ENCODE data around the gene CLEC7A. TPM values are rescaled to one million over a fixed set of nuclear protein-coding genes. Genes with fewer than 3 reads are reported as not detected.

The CLEC7A gene
- total RNA-seq, 2 experiments from 2014 or later = not detected

DNA sequence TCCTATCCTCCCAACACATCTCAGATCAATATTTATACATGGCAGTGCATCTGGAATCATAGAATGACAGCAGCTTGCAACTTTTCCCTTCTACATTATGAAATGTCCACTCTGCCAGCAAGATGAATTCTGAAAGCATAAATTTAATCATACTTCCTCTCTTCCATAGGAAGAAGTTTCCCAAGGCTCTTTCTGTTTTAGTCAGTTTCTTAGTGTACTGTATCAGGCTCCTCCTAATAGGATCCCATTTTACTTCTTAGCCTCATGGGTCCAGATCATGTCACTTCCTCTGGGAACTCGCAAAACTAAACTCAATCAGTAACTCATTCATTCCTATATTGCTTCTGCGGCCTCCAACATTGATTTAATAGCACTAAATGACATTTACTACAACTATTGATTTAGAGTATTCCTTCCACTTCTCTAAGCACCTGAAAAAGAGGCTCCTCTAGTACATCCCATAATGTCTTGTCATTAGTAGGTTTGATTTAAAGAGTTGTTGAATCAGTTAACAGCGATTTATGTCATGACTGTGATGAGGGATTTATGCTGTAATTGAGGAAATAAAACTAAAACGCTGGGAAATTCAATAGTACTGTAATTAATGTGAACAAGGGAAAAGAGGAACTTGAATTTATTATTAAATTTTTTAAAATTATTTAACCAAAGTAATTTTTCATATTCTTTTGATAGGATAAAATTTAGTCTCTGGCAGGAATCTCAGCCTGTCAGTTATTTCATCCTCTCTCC lies 35.2 kb downstream of the CLEC7A start:
- Histone ChIP-seq H3K4me2 (ENCODE audit: low read length) (no peak overlapping the region), H3K36me3 (ENCODE audit: insufficient read depth, low read length) (no peaks in the 10 kb centered on the region), H3K4me3 (ENCODE audit: low read depth, low read length, poor library complexity, severe bottlenecking) (no peak overlapping the region), H4K20me1 (ENCODE audit: insufficient read depth, low read length) (no peaks in the 10 kb centered on the region), H3K27ac (ENCODE audit: low read depth, low read length, poor library complexity, severe bottlenecking) (no peak overlapping the region), H3K9me3 (ENCODE audit: low read length) (no peaks in the 10 kb centered on the region), H2AFZ (ENCODE audit: low read length) (no peak overlapping the region), H3K79me2 (ENCODE audit: insufficient read depth, low read depth, low read length) (no peaks in the 10 kb centered on the region), H3K9me2 (ENCODE audit: insufficient read depth, low read length) (no peaks in the 10 kb centered on the region), H3K4me1 (ENCODE audit: insufficient read depth, low read length, poor library complexity, severe bottlenecking) (no peaks in the 10 kb centered on the region)
- intact Hi-C loops (cut with micrococcal nuclease; ENCODE audit: unreplicated experiment) = no loop called here
- ChIA-PET POLR2A (no interaction called here), CTCF (ENCODE audit: unreplicated experiment) (no interaction called here)
- BruUV-seq (replicated peaks) = no TSS peak
- DNase-seq (ENCODE audit: low spot score) = no peak
- TF ChIP-seq EZH2phosphoT487 (IDR thresholded peaks at IDR 0.05; ENCODE audit: borderline replicate concordance, low read depth, low read length) = no peak
- TF ChIP-seq, protein P1, sequence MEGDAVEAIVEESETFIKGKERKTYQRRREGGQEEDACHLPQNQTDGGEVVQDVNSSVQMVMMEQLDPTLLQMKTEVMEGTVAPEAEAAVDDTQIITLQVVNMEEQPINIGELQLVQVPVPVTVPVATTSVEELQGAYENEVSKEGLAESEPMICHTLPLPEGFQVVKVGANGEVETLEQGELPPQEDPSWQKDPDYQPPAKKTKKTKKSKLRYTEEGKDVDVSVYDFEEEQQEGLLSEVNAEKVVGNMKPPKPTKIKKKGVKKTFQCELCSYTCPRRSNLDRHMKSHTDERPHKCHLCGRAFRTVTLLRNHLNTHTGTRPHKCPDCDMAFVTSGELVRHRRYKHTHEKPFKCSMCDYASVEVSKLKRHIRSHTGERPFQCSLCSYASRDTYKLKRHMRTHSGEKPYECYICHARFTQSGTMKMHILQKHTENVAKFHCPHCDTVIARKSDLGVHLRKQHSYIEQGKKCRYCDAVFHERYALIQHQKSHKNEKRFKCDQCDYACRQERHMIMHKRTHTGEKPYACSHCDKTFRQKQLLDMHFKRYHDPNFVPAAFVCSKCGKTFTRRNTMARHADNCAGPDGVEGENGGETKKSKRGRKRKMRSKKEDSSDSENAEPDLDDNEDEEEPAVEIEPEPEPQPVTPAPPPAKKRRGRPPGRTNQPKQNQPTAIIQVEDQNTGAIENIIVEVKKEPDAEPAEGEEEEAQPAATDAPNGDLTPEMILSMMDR (conservative IDR thresholded peaks at IDR 0.05; ENCODE audit: low read length) = no peak

GRCh38 chr12:10088955-10089900 lies 40.8 kb downstream of the CLEC7A start:
- H3K4me2 ChIP-seq (ENCODE audit: low read length) = no peak overlapping the region
- H3K4me1 ChIP-seq (ENCODE audit: insufficient read depth, low read length, poor library complexity, severe bottlenecking) = no peaks in the 10 kb centered on the region
- no peak for TF ChIP-seq EZH2phosphoT487 (IDR thresholded peaks at IDR 0.05; ENCODE audit: borderline replicate concordance, low read depth, low read length)
- TF ChIP-seq, protein P1 (conservative IDR thresholded peaks at IDR 0.05; ENCODE audit: low read length) = no peak
- H4K20me1 ChIP-seq (ENCODE audit: insufficient read depth, low read length) = no peaks in the 10 kb centered on the region
- CTCF ChIA-PET (ENCODE audit: unreplicated experiment) = no interaction called here
- no peak for DNase-seq (ENCODE audit: low spot score)
- intact Hi-C loops (cut with micrococcal nuclease; ENCODE audit: unreplicated experiment) = no loop called here
- POLR2A ChIA-PET = no interaction called here
- no TSS peak for BruUV-seq (replicated peaks)
- no peaks in the 10 kb centered on the region for H3K9me3 ChIP-seq (ENCODE audit: low read length)
- H3K27ac ChIP-seq (ENCODE audit: low read depth, low read length, poor library complexity, severe bottlenecking) = no peak overlapping the region
- no peak overlapping the region for H3K4me3 ChIP-seq (ENCODE audit: low read depth, low read length, poor library complexity, severe bottlenecking)
- H2AFZ ChIP-seq (ENCODE audit: low read length) = no peak overlapping the region
- no peaks in the 10 kb centered on the region for H3K36me3 ChIP-seq (ENCODE audit: insufficient read depth, low read length)
- H3K9me2 ChIP-seq (ENCODE audit: insufficient read depth, low read length) = no peaks in the 10 kb centered on the region
- no peaks in the 10 kb centered on the region for H3K79me2 ChIP-seq (ENCODE audit: insufficient read depth, low read depth, low read length)

All from OCI-LY7 (cell line).